ENCODE measurements around the gene GRK6.

GRK6 gene

DNA sequence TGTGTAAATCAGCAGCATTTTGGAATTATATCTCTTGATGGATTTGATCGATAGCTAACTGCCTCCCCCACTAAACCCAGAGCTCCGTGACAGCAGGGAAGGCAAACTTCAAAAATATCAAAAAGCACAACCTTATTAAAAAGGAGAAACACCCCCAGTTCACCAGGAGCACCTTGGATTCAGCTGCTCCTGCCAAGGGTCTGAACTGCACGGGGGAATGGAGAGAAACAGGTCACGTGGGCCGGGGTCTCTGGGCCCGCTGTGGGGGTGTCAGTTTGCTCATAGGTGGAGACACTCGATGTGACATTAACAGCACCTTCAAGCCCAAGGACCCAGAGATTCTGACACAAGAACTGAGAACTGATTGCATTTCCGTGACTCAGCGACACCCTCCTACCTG is 43.3 kb upstream of the GRK6 start:
- Histone ChIP-seq H3K56ac (ENCODE audit: low read length) (no peak overlapping the region), H3K27ac (ENCODE audit: low read depth, low read length) (no peak overlapping the region), H2BK120ac (ENCODE audit: low read depth, low read length) (no peak overlapping the region), H3K18ac (ENCODE audit: low read length) (no peak overlapping the region), H3K36me3 (ENCODE audit: control insufficient read depth, insufficient read depth, low read length) (no peaks in the 10 kb centered on the region), H3K27me3 (ENCODE audit: insufficient read depth, low read length, poor library complexity) (no peaks in the 10 kb centered on the region), H2BK15ac (replicated peaks; ENCODE audit: low read depth) (no peak overlapping the region), H3K23ac (ENCODE audit: low read length) (no peak overlapping the region), H3K4me1 (ENCODE audit: control insufficient read depth, low read depth, low read length) (no peaks in the 10 kb centered on the region), H3K79me2 (ENCODE audit: control insufficient read depth, insufficient read depth, low read length) (no peaks in the 10 kb centered on the region), H2BK5ac (ENCODE audit: low read length) (no peak overlapping the region), H4K5ac (ENCODE audit: low read length) (no peak overlapping the region), H3K4me3 (ENCODE audit: low read length) (no peak overlapping the region), H4K8ac (ENCODE audit: low read depth, low read length) (no peak overlapping the region), H3K4ac (ENCODE audit: low read depth, low read length) (no peak overlapping the region), H3K4me2 (ENCODE audit: low read length) (no peak overlapping the region), H3K79me1 (ENCODE audit: low read length) (no peaks in the 10 kb centered on the region), H2AK5ac (ENCODE audit: low read length) (no peak overlapping the region), H3K9ac (ENCODE audit: low read length) (no peak overlapping the region)
- WGBS (ENCODE audit: extremely low coverage, insufficient coverage, low lambda C conversion rate) = no CpG with 5 or more reads among the region's 9 CpGs
- no peak for DNase-seq

DNA sequence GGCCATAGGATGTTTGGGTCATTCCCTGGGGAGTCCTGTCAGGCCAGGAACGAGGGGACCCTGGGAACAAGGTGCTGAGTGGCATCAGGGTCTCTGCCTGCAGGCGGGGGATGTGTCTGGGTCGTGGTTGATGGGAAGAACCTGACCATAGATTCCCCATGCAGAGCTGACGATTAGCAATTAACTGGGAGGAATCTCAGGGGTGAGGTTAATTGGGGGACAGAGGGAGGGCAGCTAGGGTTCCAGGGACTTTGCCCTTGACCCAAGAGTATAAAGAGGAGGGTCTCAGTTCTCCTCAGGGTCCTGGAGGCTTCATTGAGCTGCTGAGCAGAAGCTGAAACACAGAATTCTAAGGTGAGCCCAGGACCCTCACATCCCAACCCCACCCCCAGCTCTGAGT is 42.3 kb upstream of the GRK6 start, which contains the start of gene SLC34A1:
Gene SLC34A1, plus strand, starts transcription at position 301 of the 400 bp plus-strand sequence. CDS start 1,308 bp downstream, outside the sequence.
- Histone ChIP-seq H3K4me3 (ENCODE audit: low read length) (no peak within 1 kb of the TSS), H3K27me3 (ENCODE audit: insufficient read depth, low read length, poor library complexity) (no peaks in the 10 kb centered on the region), H3K4me2 (ENCODE audit: low read length) (no peak within 1 kb of the TSS), H3K18ac (ENCODE audit: low read length) (no peak within 1 kb of the TSS), H2AK5ac (ENCODE audit: low read length) (no peak within 1 kb of the TSS), H3K79me1 (ENCODE audit: low read length) (no peaks in the 10 kb centered on the region), H3K27ac (ENCODE audit: low read depth, low read length) (no peak within 1 kb of the TSS), H3K56ac (ENCODE audit: low read length) (no peak within 1 kb of the TSS), H3K9ac (ENCODE audit: low read length) (no peak within 1 kb of the TSS), H3K79me2 (ENCODE audit: control insufficient read depth, insufficient read depth, low read length) (no peaks in the 10 kb centered on the region), H4K8ac (ENCODE audit: low read depth, low read length) (no peak within 1 kb of the TSS), H4K5ac (ENCODE audit: low read length) (no peak within 1 kb of the TSS), H3K36me3 (ENCODE audit: control insufficient read depth, insufficient read depth, low read length) (no peaks in the 10 kb centered on the region), H2BK120ac (ENCODE audit: low read depth, low read length) (no peak within 1 kb of the TSS), H3K23ac (ENCODE audit: low read length) (no peak within 1 kb of the TSS), H3K4me1 (ENCODE audit: control insufficient read depth, low read depth, low read length) (no peaks in the 10 kb centered on the region), H3K4ac (ENCODE audit: low read depth, low read length) (no peak within 1 kb of the TSS), H2BK15ac (replicated peaks; ENCODE audit: low read depth) (no peak within 1 kb of the TSS), H2BK5ac (ENCODE audit: low read length) (no peak within 1 kb of the TSS)
- WGBS (ENCODE audit: extremely low coverage, insufficient coverage, low lambda C conversion rate) = no CpG with 5 or more reads among the region's 4 CpGs
- DNase-seq = no peak

DNA sequence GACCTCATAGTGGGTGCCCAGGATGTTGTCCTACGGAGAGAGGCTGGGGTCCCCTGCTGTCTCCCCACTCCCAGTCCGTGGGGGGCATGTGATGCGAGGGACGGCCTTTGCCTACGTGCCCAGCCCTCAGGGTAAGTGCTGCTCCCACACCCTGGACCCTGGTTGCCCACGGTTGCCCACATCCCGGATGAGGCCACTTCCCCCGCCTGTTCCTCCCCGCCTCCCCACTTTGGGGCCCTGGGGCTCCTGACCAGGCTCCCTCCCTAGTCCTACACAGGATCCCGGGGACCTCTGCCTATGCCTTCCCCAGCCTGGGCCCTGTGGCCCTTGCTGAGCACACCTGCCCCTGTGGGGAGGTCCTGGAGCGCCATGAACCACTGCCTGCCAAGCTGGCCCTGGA is 40.8 kb upstream of the GRK6 start:
- Histone ChIP-seq H3K56ac (ENCODE audit: low read length) (no peak overlapping the region), H3K4me2 (ENCODE audit: low read length) (no peak overlapping the region), H2BK120ac (ENCODE audit: low read depth, low read length) (no peak overlapping the region), H2BK5ac (ENCODE audit: low read length) (no peak overlapping the region), H3K23ac (ENCODE audit: low read length) (no peak overlapping the region), H2BK15ac (replicated peaks; ENCODE audit: low read depth) (no peak overlapping the region), H3K9ac (ENCODE audit: low read length) (no peak overlapping the region), H3K36me3 (ENCODE audit: control insufficient read depth, insufficient read depth, low read length) (no peaks in the 10 kb centered on the region), H3K27ac (ENCODE audit: low read depth, low read length) (no peak overlapping the region), H3K4ac (ENCODE audit: low read depth, low read length) (no peak overlapping the region), H4K8ac (ENCODE audit: low read depth, low read length) (no peak overlapping the region), H3K4me1 (ENCODE audit: control insufficient read depth, low read depth, low read length) (no peaks in the 10 kb centered on the region), H3K27me3 (ENCODE audit: insufficient read depth, low read length, poor library complexity) (no peaks in the 10 kb centered on the region), H3K79me1 (ENCODE audit: low read length) (no peaks in the 10 kb centered on the region), H3K79me2 (ENCODE audit: control insufficient read depth, insufficient read depth, low read length) (no peaks in the 10 kb centered on the region), H3K4me3 (ENCODE audit: low read length) (no peak overlapping the region), H4K5ac (ENCODE audit: low read length) (no peak overlapping the region), H3K18ac (ENCODE audit: low read length) (no peak overlapping the region), H2AK5ac (ENCODE audit: low read length) (no peak overlapping the region)
- WGBS (ENCODE audit: extremely low coverage, insufficient coverage, low lambda C conversion rate) = no CpG with 5 or more reads among the region's 11 CpGs
- DNase-seq = no peak

DNA sequence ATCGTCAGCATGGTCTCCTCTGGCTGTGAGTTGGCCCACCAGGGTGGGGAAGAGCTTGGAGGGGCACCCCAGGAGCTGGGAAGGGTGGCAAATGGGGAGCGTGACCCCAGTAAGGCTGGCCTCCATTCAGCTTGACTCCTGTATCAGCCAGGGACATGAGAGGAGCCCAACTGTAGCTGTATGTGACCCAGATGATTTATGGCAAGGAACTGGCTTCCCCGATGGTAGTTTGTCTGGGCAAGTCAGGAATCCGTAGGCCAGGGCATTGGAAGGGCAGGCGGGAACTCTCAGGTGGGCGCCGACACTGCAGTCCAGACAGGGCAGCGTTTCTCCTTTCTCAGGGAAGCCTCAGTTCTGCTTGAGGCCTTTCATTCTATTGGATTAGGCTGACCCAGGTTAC is 39.9 kb upstream of the GRK6 start:
- Histone ChIP-seq H3K27ac (ENCODE audit: low read depth, low read length) (no peak overlapping the region), H3K4me3 (ENCODE audit: low read length) (no peak overlapping the region), H3K4ac (ENCODE audit: low read depth, low read length) (no peak overlapping the region), H3K4me2 (ENCODE audit: low read length) (no peak overlapping the region), H3K79me2 (ENCODE audit: control insufficient read depth, insufficient read depth, low read length) (no peaks in the 10 kb centered on the region), H3K79me1 (ENCODE audit: low read length) (no peaks in the 10 kb centered on the region), H2BK5ac (ENCODE audit: low read length) (no peak overlapping the region), H3K56ac (ENCODE audit: low read length) (no peak overlapping the region), H3K27me3 (ENCODE audit: insufficient read depth, low read length, poor library complexity) (no peaks in the 10 kb centered on the region), H2BK15ac (replicated peaks; ENCODE audit: low read depth) (no peak overlapping the region), H3K9ac (ENCODE audit: low read length) (no peak overlapping the region), H3K36me3 (ENCODE audit: control insufficient read depth, insufficient read depth, low read length) (no peaks in the 10 kb centered on the region), H3K18ac (ENCODE audit: low read length) (no peak overlapping the region), H4K5ac (ENCODE audit: low read length) (no peak overlapping the region), H2AK5ac (ENCODE audit: low read length) (no peak overlapping the region), H3K23ac (ENCODE audit: low read length) (no peak overlapping the region), H4K8ac (ENCODE audit: low read depth, low read length) (no peak overlapping the region), H3K4me1 (ENCODE audit: control insufficient read depth, low read depth, low read length) (no peaks in the 10 kb centered on the region), H2BK120ac (ENCODE audit: low read depth, low read length) (no peak overlapping the region)
- DNase-seq = no peak
- WGBS (ENCODE audit: extremely low coverage, insufficient coverage, low lambda C conversion rate) = no CpG with 5 or more reads among the region's 8 CpGs

DNA sequence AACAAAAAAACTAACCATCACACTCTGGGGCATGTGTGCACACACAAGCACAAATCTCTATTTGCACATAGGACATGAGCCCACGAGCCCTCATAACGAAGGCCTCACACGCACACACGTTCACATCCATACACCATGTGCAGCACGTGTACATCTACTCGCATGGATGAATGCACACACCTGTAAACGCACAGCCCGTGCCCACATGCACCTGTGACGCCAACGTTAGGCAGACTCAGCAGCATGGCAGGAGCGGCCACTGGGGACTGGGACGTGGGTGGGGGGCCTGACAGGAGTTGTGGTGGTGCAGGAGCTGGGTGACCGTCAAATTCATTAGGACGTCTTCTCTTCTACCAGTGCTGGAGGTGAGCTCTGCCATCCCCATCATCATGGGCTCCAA is 39.1 kb upstream of the GRK6 start:
- Histone ChIP-seq H3K27me3 (ENCODE audit: insufficient read depth, low read length, poor library complexity) (no peaks in the 10 kb centered on the region), H3K79me2 (ENCODE audit: control insufficient read depth, insufficient read depth, low read length) (no peaks in the 10 kb centered on the region), H4K8ac (ENCODE audit: low read depth, low read length) (no peak overlapping the region), H2AK5ac (ENCODE audit: low read length) (no peak overlapping the region), H3K27ac (ENCODE audit: low read depth, low read length) (no peak overlapping the region), H4K5ac (ENCODE audit: low read length) (no peak overlapping the region), H2BK120ac (ENCODE audit: low read depth, low read length) (no peak overlapping the region), H2BK15ac (replicated peaks; ENCODE audit: low read depth) (no peak overlapping the region), H3K56ac (ENCODE audit: low read length) (no peak overlapping the region), H3K4me2 (ENCODE audit: low read length) (no peak overlapping the region), H2BK5ac (ENCODE audit: low read length) (no peak overlapping the region), H3K79me1 (ENCODE audit: low read length) (no peaks in the 10 kb centered on the region), H3K9ac (ENCODE audit: low read length) (no peak overlapping the region), H3K18ac (ENCODE audit: low read length) (no peak overlapping the region), H3K4me3 (ENCODE audit: low read length) (no peak overlapping the region), H3K23ac (ENCODE audit: low read length) (no peak overlapping the region), H3K4me1 (ENCODE audit: control insufficient read depth, low read depth, low read length) (no peaks in the 10 kb centered on the region), H3K4ac (ENCODE audit: low read depth, low read length) (no peak overlapping the region), H3K36me3 (ENCODE audit: control insufficient read depth, insufficient read depth, low read length) (no peaks in the 10 kb centered on the region)
- no CpG with 5 or more reads among the region's 14 CpGs for WGBS (ENCODE audit: extremely low coverage, insufficient coverage, low lambda C conversion rate)
- DNase-seq = no peak

DNA sequence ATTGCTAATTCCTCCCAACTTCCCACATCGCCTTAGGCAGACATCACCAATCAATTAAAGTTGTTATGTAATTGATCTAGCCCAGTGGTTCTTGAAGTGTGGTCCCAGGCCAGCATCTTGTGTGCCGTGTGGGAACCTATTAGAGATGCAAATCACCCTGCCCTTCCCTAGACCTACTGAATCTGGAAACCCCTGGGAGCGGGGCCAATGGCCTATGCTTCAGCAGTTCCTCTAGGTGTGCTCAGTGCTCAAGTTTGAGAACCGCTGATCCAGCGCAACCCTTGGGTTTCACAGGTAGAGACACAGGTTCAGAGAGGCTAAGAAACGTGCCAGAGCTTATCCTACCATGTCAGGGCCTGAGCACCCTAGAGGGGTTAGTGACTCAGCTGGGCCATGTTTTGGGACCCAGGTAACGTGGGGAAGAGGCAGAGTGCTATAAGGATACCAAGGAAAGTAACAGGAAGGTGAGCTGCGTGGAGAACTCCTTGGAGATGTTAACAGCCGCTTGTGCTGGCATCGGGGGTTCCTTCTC is 37.9 kb upstream of the GRK6 start:
- H3K27ac ChIP-seq (ENCODE audit: low read depth, low read length) = no peak overlapping the region
- no peak overlapping the region for H4K5ac ChIP-seq (ENCODE audit: low read length)
- no peak overlapping the region for H2AK5ac ChIP-seq (ENCODE audit: low read length)
- H3K36me3 ChIP-seq (ENCODE audit: control insufficient read depth, insufficient read depth, low read length) = no peaks in the 10 kb centered on the region
- H4K8ac ChIP-seq (ENCODE audit: low read depth, low read length) = no peak overlapping the region
- H2BK5ac ChIP-seq (ENCODE audit: low read length) = no peak overlapping the region
- DNase-seq = no peak
- WGBS (ENCODE audit: extremely low coverage, insufficient coverage, low lambda C conversion rate) = no CpG with 5 or more reads among the region's 10 CpGs
- no peak overlapping the region for H3K56ac ChIP-seq (ENCODE audit: low read length)
- H3K9ac ChIP-seq (ENCODE audit: low read length) = no peak overlapping the region
- no peak overlapping the region for H2BK15ac ChIP-seq (replicated peaks; ENCODE audit: low read depth)
- H3K79me2 ChIP-seq (ENCODE audit: control insufficient read depth, insufficient read depth, low read length) = no peaks in the 10 kb centered on the region
- no peak overlapping the region for H3K23ac ChIP-seq (ENCODE audit: low read length)
- no peak overlapping the region for H2BK120ac ChIP-seq (ENCODE audit: low read depth, low read length)
- H3K27me3 ChIP-seq (ENCODE audit: insufficient read depth, low read length, poor library complexity) = no peaks in the 10 kb centered on the region
- no peak overlapping the region for H3K4me3 ChIP-seq (ENCODE audit: low read length)
- no peak overlapping the region for H3K4me2 ChIP-seq (ENCODE audit: low read length)
- no peak overlapping the region for H3K4ac ChIP-seq (ENCODE audit: low read depth, low read length)
- no peak overlapping the region for H3K18ac ChIP-seq (ENCODE audit: low read length)
- no peaks in the 10 kb centered on the region for H3K79me1 ChIP-seq (ENCODE audit: low read length)
- no peaks in the 10 kb centered on the region for H3K4me1 ChIP-seq (ENCODE audit: control insufficient read depth, low read depth, low read length)
